SK-N-SH (cell line): ENCODE measurements around the gene ADAP1. TPM values are rescaled to one million over a fixed set of nuclear protein-coding genes. Genes with fewer than 3 reads are reported as not detected.

Experiments used
- CTCF ChIA-PET: fragments of 300-600, 350-600 bp; formaldehyde crosslinking; extraction: SDS; loops from one replicate; lab custom pipeline; 2021; lab: Yijun Ruan, JAX
- POLR2A ChIA-PET: fragments of 350-600 bp; sonication (Branson Sonifier 250); formaldehyde crosslinking; extraction: SDS; loops from one replicate; lab custom pipeline; 2020; ENCODE audit warnings: antibody characterized with exemption, inconsistent platforms; lab: Yijun Ruan, JAX
- DNase-seq: peaks from one replicate; pipeline ENCODE4 v3.0.0; 2012
- H2AFZ ChIP-seq: fragments of 200-600 bp; sonication (generic); 2 replicates; pipeline ENCODE4 v1.8.1; 2016; ENCODE audit warnings: antibody characterized with exemption, mild to moderate bottlenecking, low read depth
- H3F3A ChIP-seq: fragments of 200-600 bp; sonication (generic); replicated peaks from 2 replicates; pipeline ENCODE3; 2016; ENCODE audit warnings: antibody characterized with exemption, mild to moderate bottlenecking; ENCODE audit not compliant: insufficient read depth
- H3K27ac ChIP-seq, 2 experiments: fragments of 200-500 bp in 1 of 2; fragments of 200-600 bp in 1 of 2; sonication (Bioruptor generic) in 1 of 2; sonication (generic), shearing (Covaris generic) in 1 of 2; 2 replicates each; pipeline versions ENCODE4 v1.5.1 to v1.6.1; 2014 to 2016; ENCODE audit warnings: low read depth in 2 of 2, inconsistent platforms in 1 of 2, low read length in 1 of 2, mild to moderate bottlenecking in 1 of 2, mixed read lengths in 1 of 2
- H3K27me3 ChIP-seq: fragments of 200-600 bp; sonication (generic), shearing (Covaris generic); 2 replicates; pipeline ENCODE4 v1.6.1; 2016; ENCODE audit warnings: mixed run types; ENCODE audit not compliant: insufficient read depth
- H3K36me3 ChIP-seq, 2 experiments: fragments of 200-500 bp in 1 of 2; fragments of 200-600 bp in 1 of 2; sonication (Bioruptor generic) in 1 of 2; sonication (generic) in 1 of 2; replicated peaks in 1 of 2; 2 replicates each; pipeline versions ENCODE3 to v1.5.1; 2014 to 2016; ENCODE audit warnings: low read length in 1 of 2, mild to moderate bottlenecking in 1 of 2; ENCODE audit not compliant: insufficient read depth in 2 of 2, control insufficient read depth in 1 of 2
- H3K4me1 ChIP-seq, 2 experiments: fragments of 200-500 bp in 1 of 2; fragments of 200-600 bp in 1 of 2; sonication (Bioruptor generic) in 1 of 2; sonication (generic), shearing (Covaris generic) in 1 of 2; 2 replicates each; pipeline versions ENCODE4 v1.5.1 to v1.6.1; 2014 to 2016; ENCODE audit warnings: low read depth in 1 of 2, low read length in 1 of 2, mixed run types in 1 of 2; ENCODE audit not compliant: insufficient read depth in 2 of 2, control insufficient read depth in 1 of 2
- H3K4me2 ChIP-seq: fragments of 200-600 bp; sonication (generic), shearing (Covaris generic); 2 replicates; pipeline ENCODE4 v1.6.1; 2017; ENCODE audit warnings: mixed run types
- H3K4me3 ChIP-seq, 2 experiments: fragments of 200-500 bp in 1 of 2; fragments of 200-600 bp in 1 of 2; sonication (Bioruptor generic) in 1 of 2; sonication (generic), shearing (Covaris generic) in 1 of 2; 2 replicates each; pipeline versions ENCODE4 v1.5.1 to v1.8.1; 2014 to 2016; ENCODE audit warnings: low read depth in 2 of 2, inconsistent platforms in 1 of 2, low read length in 1 of 2, mild to moderate bottlenecking in 1 of 2, mixed read lengths in 1 of 2, moderate library complexity in 1 of 2
- H3K79me2 ChIP-seq: fragments of 200-600 bp; sonication (generic); 2 replicates; pipeline ENCODE4 v1.8.1; 2017; ENCODE audit warnings: mild to moderate bottlenecking; ENCODE audit not compliant: insufficient read depth
- H3K9ac ChIP-seq: fragments of 200-600 bp; sonication (generic); 2 replicates; pipeline ENCODE4 v1.6.1; 2017; ENCODE audit warnings: mixed run types
- H3K9me2 ChIP-seq: fragments of 200-600 bp; sonication (generic); 2 replicates; pipeline ENCODE4 v1.6.1; 2017; ENCODE audit warnings: mixed run types
- H3K9me3 ChIP-seq: fragments of 200-600 bp; sonication (generic); 2 replicates; pipeline ENCODE4 v1.6.1; 2017; ENCODE audit warnings: mixed run types, mild to moderate bottlenecking, moderate library complexity
- H4K20me1 ChIP-seq: fragments of 200-600 bp; sonication (generic); 2 replicates; pipeline ENCODE4 v1.6.1; 2017; ENCODE audit warnings: mild to moderate bottlenecking, mixed run types; ENCODE audit not compliant: insufficient read depth
- CHD2 ChIP-seq: fragments of 150-350 bp; IDR thresholded peaks from 2 replicates; pipeline ENCODE4 v1.6.1; 2018; ENCODE audit warnings: low read length; ENCODE audit not compliant: partially characterized antibody
- EZH2phosphoT487 ChIP-seq: fragments of 200-600 bp; sonication (generic); IDR thresholded peaks from 2 replicates; pipeline ENCODE4 v1.6.1; 2017; ENCODE audit warnings: low read depth, mixed run types, mild to moderate bottlenecking, antibody characterized with exemption, moderate library complexity, borderline replicate concordance
- FOXJ3 ChIP-seq: sonication (generic); formaldehyde crosslinking; IDR thresholded peaks from 2 replicates; pipeline ENCODE4 v1.5.1; 2020; ENCODE audit warnings: mild to moderate bottlenecking, missing genetic modification reagents
- MEF2A ChIP-seq: IDR thresholded peaks from 2 replicates; pipeline ENCODE4 v1.4.0; 2012; ENCODE audit warnings: low read depth, borderline replicate concordance
- POLR2AphosphoS5 ChIP-seq: IDR thresholded peaks from 2 replicates; pipeline ENCODE4 v1.6.1; 2012; ENCODE audit warnings: low read depth, low read length
- RFX5 ChIP-seq: IDR thresholded peaks from 2 replicates; pipeline ENCODE4 v1.6.1; 2012; ENCODE audit warnings: mild to moderate bottlenecking, improper control_type of control experiment, low read length
- SIN3A ChIP-seq: IDR thresholded peaks from 2 replicates; pipeline ENCODE4 v1.6.1; 2012; ENCODE audit warnings: low read depth, mild to moderate bottlenecking, low read length, moderate library complexity, borderline replicate concordance
- TAF1 ChIP-seq: IDR thresholded peaks from 2 replicates; pipeline ENCODE4 v1.6.1; 2012; ENCODE audit warnings: low read depth, mild to moderate bottlenecking, low read length, moderate library complexity, borderline replicate concordance
- TCF12 ChIP-seq: IDR thresholded peaks from 2 replicates; pipeline ENCODE4 v1.4.0; 2012
- YY1 ChIP-seq: IDR thresholded peaks from 2 replicates; pipeline ENCODE4 v1.4.0; 2012; ENCODE audit warnings: low read depth, mild to moderate bottlenecking
- WGBS: methylation state at CpG from one replicate; pipeline ENCODE4 v1.1.6; 2017; ENCODE audit warnings: low lambda C conversion rate; 5-methylcytosine and 5-hydroxymethylcytosine counted together
- polyA plus RNA-seq, 3 experiments: library from polyadenylated mRNA; depleted of rRNA; stranded (reverse); fragments of >200 nt; gene quantifications; 2 replicates each; pipeline ENCODE4 v1.2.3, GENCODE V29; 2012
- TF ChIP-seq, protein P1 (sequence below): IDR thresholded peaks from 2 replicates; pipeline ENCODE4 v1.4.0; 2012; ENCODE audit warnings: low read depth
- TF ChIP-seq, protein P2 (sequence below): fragments of 200-600 bp; sonication (generic); IDR thresholded peaks from 2 replicates; pipeline ENCODE4 v1.6.1; 2017; ENCODE audit warnings: antibody characterized with exemption, mild to moderate bottlenecking, moderate library complexity
- TF ChIP-seq, protein P3 (sequence below): fragments of 150-350 bp; IDR thresholded peaks from 2 replicates; pipeline ENCODE4 v1.6.1; 2016; ENCODE audit warnings: mild to moderate bottlenecking, low read depth, low read length
- TF ChIP-seq, protein P4 (sequence below): IDR thresholded peaks from 2 replicates; pipeline ENCODE4 v1.6.1; 2012; ENCODE audit warnings: mild to moderate bottlenecking, low read depth, low read length, moderate library complexity

Gene ADAP1
- polyA plus RNA-seq, 1 of the 3 experiments (the other 2 are of a cell fraction): 3.2 TPM

DNA sequence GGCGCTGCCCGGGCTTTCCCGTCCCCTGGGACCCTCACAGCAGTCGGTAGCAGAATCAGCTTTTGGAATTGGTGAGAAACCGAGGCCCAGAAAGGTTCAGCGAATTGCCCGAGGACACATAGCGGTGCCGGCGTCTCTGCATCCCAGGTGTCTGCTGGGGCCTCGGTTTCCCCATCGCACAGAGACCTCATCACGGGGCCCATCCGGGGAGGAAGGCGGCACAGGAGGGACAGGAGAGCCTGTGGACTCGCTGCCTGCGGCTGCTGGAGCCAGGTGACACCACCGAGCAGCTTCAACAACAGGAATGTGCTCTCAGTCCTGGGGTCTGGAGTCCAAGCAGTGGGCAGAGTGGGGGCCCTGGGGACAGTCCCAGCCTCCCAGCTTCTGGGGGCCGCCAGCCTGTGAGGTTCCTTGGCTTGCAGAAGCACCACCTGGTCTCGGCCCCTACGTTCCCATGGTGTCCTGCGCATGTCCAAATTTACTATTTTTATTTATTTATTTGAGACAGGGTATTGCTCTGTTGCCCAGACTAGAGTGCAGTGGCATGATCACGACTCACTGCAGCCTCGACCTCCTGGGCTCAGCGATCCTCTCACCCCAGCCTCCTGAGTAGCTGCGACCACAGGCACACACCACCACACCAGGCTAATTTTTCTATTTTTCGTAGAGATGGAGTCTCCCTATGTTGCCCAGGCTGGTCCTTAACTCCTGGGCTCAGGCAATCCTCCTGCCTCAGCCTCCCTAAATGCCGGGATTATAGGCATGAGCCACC, 21.4 kb upstream of the ADAP1 start:
- no peak for TF ChIP-seq FOXJ3 (CRISPR knock-in tag)
- no peak for TF ChIP-seq TCF12
- TF ChIP-seq EZH2phosphoT487: no peak
- no peak for TF ChIP-seq SIN3A
- TF ChIP-seq, protein P1, sequence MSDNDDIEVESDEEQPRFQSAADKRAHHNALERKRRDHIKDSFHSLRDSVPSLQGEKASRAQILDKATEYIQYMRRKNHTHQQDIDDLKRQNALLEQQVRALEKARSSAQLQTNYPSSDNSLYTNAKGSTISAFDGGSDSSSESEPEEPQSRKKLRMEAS: no peak
- TF ChIP-seq, protein P2, sequence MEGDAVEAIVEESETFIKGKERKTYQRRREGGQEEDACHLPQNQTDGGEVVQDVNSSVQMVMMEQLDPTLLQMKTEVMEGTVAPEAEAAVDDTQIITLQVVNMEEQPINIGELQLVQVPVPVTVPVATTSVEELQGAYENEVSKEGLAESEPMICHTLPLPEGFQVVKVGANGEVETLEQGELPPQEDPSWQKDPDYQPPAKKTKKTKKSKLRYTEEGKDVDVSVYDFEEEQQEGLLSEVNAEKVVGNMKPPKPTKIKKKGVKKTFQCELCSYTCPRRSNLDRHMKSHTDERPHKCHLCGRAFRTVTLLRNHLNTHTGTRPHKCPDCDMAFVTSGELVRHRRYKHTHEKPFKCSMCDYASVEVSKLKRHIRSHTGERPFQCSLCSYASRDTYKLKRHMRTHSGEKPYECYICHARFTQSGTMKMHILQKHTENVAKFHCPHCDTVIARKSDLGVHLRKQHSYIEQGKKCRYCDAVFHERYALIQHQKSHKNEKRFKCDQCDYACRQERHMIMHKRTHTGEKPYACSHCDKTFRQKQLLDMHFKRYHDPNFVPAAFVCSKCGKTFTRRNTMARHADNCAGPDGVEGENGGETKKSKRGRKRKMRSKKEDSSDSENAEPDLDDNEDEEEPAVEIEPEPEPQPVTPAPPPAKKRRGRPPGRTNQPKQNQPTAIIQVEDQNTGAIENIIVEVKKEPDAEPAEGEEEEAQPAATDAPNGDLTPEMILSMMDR: no peak
- TF ChIP-seq MEF2A: no peak
- no peak for TF ChIP-seq CHD2
- Histone ChIP-seq H3K4me1 (peaks cover 10 to 12% of the 10 kb centered on the region in 2 experiments; a peak in 2 of 4 replicates), H2AFZ (peak overlapping the region; percentile 98), H3K27ac (peak overlapping the region in 1 of 2 experiments; percentile 13; a peak in 1 of 4 replicates), H3K79me2 (peaks cover 44% of the 10 kb centered on the region), H3K36me3 (peaks cover 18 to 19% of the 10 kb centered on the region in 2 experiments), H3K9ac (peak overlapping the region; percentile 94), H3K4me3 (peak overlapping the region; percentile 75 to 83), H3K9me2 (no peaks in the 10 kb centered on the region), H3K4me2 (peak overlapping the region; percentile 88), H3K9me3 (no peaks in the 10 kb centered on the region), H3K27me3 (no peaks in the 10 kb centered on the region), H3F3A (peaks cover 7% of the 10 kb centered on the region), H4K20me1 (peaks cover 32% of the 10 kb centered on the region)
- no peak for DNase-seq
- POLR2A ChIA-PET: interaction anchor here (0.6 to 1.4 kb wide), 4 partner anchors 9 to 162 kb away, joined by 3 to 9 read pairs (median 4); a partner anchor contains a TSS
- WGBS: 33% methylated on average over 21 of the region's 28 CpGs
- CTCF ChIA-PET: interaction anchor here (0.8 to 8.4 kb wide), 14 partner anchors 9 to 207 kb away, joined by 3 to 134 read pairs (median 5); partner anchors contain the start of gene ADAP1

DNA sequence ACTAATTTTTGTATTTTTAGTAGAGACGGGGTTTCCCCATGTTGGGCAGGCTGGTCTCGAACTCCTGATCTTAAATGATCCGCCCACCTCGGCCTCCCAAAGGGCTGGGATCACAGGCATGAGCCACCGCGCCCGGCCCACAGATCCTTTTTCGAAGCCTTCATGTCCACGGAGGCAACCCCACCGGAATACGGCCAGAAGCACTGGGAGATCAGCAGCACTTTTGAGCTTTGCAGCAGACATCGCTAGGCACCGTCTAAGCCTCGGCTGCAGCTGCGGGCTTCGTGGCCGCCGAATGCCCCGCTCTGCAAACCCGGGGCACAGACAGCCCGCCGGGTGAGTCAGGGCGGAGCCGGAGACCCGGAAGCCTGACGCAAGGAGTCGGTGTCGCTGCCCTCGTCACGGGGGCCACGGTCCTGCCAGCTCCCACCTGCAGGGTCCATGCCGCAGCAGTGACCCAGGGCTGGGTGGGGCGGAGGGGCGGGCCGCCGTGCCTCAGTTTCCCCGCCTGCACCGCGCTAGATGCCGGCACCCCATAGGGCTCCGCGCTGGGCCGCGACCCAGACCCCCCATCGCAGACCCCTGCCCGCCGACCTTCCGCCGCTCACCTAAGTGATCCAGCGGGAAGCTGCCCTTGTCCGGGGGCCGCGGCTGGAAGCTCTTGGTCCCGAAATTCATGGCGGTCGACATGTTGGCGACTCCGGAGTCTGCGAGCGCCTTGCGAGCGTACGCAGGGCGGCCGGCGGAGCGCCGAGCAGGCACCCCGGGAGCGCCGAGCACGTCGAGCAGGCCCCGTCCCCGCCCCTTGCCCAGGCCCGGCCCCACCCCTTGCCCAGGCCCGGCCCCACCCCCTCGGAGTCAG, 20.6 kb upstream of the ADAP1 start, which contains the start of gene COX19:
Gene COX19 (minus strand): TSS at position 730 of the 862 bp plus-strand sequence. CDS start 40 bp downstream, at position 690.
- H2AFZ ChIP-seq: peak within 1 kb of the TSS; percentile 98
- no peaks in the 10 kb centered on the region for H3K9me3 ChIP-seq
- peaks cover 20 to 21% of the 10 kb centered on the region in 2 experiments for H3K36me3 ChIP-seq
- peak within 1 kb of the TSS; percentile 79 to 91 for H3K27ac ChIP-seq
- H3K27me3 ChIP-seq: no peaks in the 10 kb centered on the region
- peaks cover 53% of the 10 kb centered on the region for H3K79me2 ChIP-seq
- 2% methylated on average over 24 of the region's 78 CpGs for WGBS
- CTCF ChIA-PET: interaction anchor here (0.7 to 8.4 kb wide), 18 partner anchors 10 to 208 kb away, joined by 3 to 134 read pairs (median 4); partner anchors contain the start of gene GPER1
- H3K4me1 ChIP-seq: peaks cover 6 to 12% of the 10 kb centered on the region in 2 experiments; a peak in 2 of 4 replicates
- H3K4me2 ChIP-seq: peak within 1 kb of the TSS; percentile 88
- H3K9me2 ChIP-seq: no peaks in the 10 kb centered on the region
- peak within 1 kb of the TSS; percentile 94 for H3K9ac ChIP-seq
- H3K4me3 ChIP-seq: peak within 1 kb of the TSS; percentile 75 to 83
- H3F3A ChIP-seq: peaks cover 7% of the 10 kb centered on the region
- H4K20me1 ChIP-seq: peaks cover 38% of the 10 kb centered on the region
- DNase-seq: peak; percentile 100
- POLR2A ChIA-PET: interaction anchor here (0.6 to 1.4 kb wide), 7 partner anchors 8 to 163 kb away, joined by 3 to 9 read pairs (median 3); a partner anchor contains a TSS
- TF ChIP-seq POLR2AphosphoS5 (peak; percentile 96), SIN3A (peak; percentile 68; the same call in 1 of the 2 replicates), TAF1 (peak; percentile 90), YY1 (peak; percentile 96), CHD2 (peak; percentile 84), RFX5 (no peak)
- TF ChIP-seq, protein P3, sequence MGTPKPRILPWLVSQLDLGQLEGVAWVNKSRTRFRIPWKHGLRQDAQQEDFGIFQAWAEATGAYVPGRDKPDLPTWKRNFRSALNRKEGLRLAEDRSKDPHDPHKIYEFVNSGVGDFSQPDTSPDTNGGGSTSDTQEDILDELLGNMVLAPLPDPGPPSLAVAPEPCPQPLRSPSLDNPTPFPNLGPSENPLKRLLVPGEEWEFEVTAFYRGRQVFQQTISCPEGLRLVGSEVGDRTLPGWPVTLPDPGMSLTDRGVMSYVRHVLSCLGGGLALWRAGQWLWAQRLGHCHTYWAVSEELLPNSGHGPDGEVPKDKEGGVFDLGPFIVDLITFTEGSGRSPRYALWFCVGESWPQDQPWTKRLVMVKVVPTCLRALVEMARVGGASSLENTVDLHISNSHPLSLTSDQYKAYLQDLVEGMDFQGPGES: no peak
- TF ChIP-seq, protein P1: peak; percentile 36
- TF ChIP-seq, protein P4, sequence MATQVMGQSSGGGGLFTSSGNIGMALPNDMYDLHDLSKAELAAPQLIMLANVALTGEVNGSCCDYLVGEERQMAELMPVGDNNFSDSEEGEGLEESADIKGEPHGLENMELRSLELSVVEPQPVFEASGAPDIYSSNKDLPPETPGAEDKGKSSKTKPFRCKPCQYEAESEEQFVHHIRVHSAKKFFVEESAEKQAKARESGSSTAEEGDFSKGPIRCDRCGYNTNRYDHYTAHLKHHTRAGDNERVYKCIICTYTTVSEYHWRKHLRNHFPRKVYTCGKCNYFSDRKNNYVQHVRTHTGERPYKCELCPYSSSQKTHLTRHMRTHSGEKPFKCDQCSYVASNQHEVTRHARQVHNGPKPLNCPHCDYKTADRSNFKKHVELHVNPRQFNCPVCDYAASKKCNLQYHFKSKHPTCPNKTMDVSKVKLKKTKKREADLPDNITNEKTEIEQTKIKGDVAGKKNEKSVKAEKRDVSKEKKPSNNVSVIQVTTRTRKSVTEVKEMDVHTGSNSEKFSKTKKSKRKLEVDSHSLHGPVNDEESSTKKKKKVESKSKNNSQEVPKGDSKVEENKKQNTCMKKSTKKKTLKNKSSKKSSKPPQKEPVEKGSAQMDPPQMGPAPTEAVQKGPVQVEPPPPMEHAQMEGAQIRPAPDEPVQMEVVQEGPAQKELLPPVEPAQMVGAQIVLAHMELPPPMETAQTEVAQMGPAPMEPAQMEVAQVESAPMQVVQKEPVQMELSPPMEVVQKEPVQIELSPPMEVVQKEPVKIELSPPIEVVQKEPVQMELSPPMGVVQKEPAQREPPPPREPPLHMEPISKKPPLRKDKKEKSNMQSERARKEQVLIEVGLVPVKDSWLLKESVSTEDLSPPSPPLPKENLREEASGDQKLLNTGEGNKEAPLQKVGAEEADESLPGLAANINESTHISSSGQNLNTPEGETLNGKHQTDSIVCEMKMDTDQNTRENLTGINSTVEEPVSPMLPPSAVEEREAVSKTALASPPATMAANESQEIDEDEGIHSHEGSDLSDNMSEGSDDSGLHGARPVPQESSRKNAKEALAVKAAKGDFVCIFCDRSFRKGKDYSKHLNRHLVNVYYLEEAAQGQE: peak; percentile 71; the same call in 1 of the 2 replicates
